ENCODE results near the gene POLRMT.
"Not testable (repeated sequence)": the region's sequence is repeated elsewhere in the genome, so short reads cannot be mapped to it uniquely, and the experiment has no call there.

The POLRMT gene

DNA sequence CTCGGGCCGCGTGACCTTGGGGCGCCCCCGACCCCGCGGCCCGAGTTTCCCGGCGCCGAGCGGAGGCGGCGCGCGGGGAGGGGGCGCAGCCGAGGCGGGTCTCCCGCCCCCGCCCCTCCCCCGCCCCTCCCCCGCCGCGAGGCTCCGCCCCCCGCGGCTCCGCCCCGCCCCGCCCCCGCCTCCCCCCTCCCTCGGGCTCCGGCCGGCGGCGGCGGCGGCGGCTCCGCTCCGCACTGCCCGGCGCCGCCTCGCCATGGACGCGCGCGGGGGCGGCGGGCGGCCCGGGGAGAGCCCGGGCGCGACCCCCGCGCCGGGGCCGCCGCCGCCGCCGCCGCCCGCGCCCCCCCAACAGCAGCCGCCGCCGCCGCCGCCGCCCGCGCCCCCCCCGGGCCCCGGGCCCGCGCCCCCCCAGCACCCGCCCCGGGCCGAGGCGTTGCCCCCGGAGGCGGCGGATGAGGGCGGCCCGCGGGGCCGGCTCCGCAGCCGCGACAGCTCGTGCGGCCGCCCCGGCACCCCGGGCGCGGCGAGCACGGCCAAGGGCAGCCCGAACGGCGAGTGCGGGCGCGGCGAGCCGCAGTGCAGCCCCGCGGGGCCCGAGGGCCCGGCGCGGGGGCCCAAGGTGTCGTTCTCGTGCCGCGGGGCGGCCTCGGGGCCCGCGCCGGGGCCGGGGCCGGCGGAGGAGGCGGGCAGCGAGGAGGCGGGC, 43.5 kb downstream of the POLRMT start, which contains the start of gene HCN2:
HCN2 (plus strand) TSS at position 189 of the 703 bp plus-strand sequence; CDS start at position 254, 65 bp downstream.
- DNase-seq (ENCODE audit: extremely low read depth, insufficient read length), result no peak
- no peaks in the 10 kb centered on the region; the same call in 1 of the 2 replicates for H3K27me3 ChIP-seq (replicated peaks; ENCODE audit: control insufficient read depth, insufficient read depth, low read length)
- TF ChIP-seq, protein P1, sequence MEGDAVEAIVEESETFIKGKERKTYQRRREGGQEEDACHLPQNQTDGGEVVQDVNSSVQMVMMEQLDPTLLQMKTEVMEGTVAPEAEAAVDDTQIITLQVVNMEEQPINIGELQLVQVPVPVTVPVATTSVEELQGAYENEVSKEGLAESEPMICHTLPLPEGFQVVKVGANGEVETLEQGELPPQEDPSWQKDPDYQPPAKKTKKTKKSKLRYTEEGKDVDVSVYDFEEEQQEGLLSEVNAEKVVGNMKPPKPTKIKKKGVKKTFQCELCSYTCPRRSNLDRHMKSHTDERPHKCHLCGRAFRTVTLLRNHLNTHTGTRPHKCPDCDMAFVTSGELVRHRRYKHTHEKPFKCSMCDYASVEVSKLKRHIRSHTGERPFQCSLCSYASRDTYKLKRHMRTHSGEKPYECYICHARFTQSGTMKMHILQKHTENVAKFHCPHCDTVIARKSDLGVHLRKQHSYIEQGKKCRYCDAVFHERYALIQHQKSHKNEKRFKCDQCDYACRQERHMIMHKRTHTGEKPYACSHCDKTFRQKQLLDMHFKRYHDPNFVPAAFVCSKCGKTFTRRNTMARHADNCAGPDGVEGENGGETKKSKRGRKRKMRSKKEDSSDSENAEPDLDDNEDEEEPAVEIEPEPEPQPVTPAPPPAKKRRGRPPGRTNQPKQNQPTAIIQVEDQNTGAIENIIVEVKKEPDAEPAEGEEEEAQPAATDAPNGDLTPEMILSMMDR (IDR thresholded peaks at IDR 0.05; ENCODE audit: insufficient read depth, low read length, poor library complexity, severe bottlenecking), result no peak
- no peak within 1 kb of the TSS for H3K4me3 ChIP-seq (replicated peaks; ENCODE audit: low read depth, low read length)
- H3K36me3 ChIP-seq (ENCODE audit: control insufficient read depth, insufficient read depth, low read length), result no peaks in the 10 kb centered on the region

DNA sequence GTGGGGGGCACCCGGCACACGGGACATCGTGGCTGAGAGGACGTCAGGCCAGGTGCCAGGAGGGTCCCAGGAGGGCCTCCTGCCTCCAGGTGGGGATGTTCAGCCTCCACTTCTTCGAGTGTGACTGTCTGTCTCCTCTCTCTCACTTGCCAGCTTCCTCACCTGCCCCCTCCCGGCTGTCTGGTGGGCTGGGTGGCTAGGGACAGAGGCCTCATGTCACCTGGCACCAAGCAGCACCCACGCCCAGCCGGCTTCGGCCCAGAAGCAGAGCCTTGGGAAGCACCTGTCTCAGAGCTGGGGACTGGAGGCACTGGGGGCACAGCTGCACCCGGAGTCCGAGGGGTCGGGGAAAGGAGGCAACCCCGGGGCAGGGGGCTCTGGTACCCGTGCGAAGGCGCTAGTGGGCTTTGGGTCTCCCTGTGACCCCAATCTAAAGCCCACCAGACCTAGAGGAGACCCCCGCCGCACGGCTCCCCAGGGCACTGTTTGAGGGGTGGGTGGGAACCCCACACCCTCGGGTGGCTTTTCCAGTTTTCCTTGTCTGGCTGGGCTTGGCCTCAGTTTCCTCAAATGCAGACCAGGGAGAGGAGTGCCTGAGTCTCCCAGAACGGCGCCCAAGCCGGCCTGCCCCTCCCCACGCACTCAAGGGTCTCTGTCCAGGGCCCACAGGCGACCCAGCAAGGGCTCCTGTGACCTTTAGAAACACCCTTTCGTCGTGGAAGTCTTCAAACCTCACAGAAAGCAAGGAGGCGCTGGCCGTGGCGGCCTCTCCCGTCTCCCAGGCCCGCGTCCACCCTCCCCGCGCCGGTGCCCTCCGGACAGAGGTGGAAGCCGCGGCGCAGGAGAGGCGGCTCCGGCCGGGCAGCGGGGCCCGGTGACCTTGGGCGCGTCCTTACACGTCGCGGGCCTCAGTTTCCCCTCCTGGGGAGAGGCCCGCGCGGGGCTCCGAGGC, 44.3 kb downstream of the POLRMT start:
- no peak overlapping the region for H3K4me3 ChIP-seq (replicated peaks; ENCODE audit: low read depth, low read length)
- no peaks in the 10 kb centered on the region for H3K36me3 ChIP-seq (ENCODE audit: control insufficient read depth, insufficient read depth, low read length)
- TF ChIP-seq, protein P1 (IDR thresholded peaks at IDR 0.05; ENCODE audit: insufficient read depth, low read length, poor library complexity, severe bottlenecking), result no peak
- H3K27me3 ChIP-seq (replicated peaks; ENCODE audit: control insufficient read depth, insufficient read depth, low read length), result no peaks in the 10 kb centered on the region; the same call in 1 of the 2 replicates
- no peak for DNase-seq (ENCODE audit: extremely low read depth, insufficient read length)

DNA sequence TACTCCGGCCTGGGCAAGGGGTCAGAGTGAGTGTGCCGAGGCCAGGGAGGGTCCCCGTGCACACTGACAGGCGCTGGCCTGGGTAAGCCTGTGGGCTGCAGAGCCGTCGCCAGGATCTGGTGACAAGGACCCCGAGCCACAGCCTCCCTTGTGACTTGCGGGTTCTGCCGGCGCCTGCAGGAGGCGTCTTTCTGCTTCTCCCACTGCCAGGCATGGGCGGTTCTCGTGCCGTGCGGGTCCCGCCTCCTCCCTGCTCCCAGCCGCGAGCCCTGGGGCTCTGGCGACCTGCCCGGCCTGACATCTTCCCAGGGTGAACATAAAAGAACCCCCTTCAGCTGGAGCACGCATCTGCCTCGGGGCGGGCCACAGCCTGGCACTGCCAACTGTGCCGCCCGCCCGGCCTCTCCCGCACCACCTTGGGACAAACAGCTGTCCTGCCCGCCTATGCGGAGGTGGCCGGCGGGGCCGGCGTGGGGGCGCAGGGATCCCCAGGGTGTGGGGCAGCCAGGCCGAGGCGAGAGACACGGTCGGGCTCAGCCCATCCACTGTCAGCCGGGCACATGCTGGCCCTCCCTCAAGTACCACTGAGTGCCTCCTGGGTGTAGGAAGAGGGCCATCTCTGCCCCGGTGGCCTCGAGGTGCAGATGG, 45.1 kb downstream of the POLRMT start:
- DNase-seq (ENCODE audit: extremely low read depth, insufficient read length), result peak; percentile 52
- Histone ChIP-seq H3K4me3 (replicated peaks; ENCODE audit: low read depth, low read length) (no peak overlapping the region), H3K36me3 (ENCODE audit: control insufficient read depth, insufficient read depth, low read length) (no peaks in the 10 kb centered on the region; the same call in 1 of the 2 replicates), H3K27me3 (replicated peaks; ENCODE audit: control insufficient read depth, insufficient read depth, low read length) (no peaks in the 10 kb centered on the region; the same call in 1 of the 2 replicates)
- TF ChIP-seq, protein P1 (IDR thresholded peaks at IDR 0.05; ENCODE audit: insufficient read depth, low read length, poor library complexity, severe bottlenecking), result peak; percentile 70

DNA sequence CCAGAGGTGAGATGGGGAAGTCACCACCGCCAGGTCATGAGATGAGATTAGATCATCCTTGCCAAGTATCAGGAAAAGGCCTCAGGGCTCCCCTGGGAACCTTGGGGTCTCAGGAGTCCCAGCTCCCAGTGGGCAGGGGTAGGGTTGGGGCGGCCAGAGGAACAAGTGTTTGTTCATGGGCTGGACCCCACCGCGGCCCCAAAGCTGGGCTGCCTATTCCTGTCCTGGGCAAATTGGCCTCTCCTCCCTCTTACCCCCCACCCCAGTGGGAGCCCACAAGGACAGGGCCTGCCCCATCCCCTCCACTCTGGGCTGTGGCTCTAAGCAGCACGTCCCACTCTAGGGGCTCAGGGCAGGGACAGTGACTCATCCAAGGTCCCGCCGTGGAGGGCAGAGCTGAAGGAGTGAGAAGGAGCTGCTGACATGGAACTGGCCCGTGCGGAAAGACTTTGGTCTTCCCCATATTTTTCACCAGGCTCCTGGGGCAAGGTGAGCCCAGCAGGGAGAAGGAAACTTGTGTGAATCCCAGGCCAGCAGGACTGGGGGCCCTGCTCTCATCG, 47.7 kb downstream of the POLRMT start:
- Histone ChIP-seq H3K36me3 (ENCODE audit: control insufficient read depth, insufficient read depth, low read length) (peaks cover 10% of the 10 kb centered on the region), H3K27me3 (replicated peaks; ENCODE audit: control insufficient read depth, insufficient read depth, low read length) (no peaks in the 10 kb centered on the region; the same call in 1 of the 2 replicates), H3K4me3 (replicated peaks; ENCODE audit: low read depth, low read length) (no peak overlapping the region)
- TF ChIP-seq, protein P1 (IDR thresholded peaks at IDR 0.05; ENCODE audit: insufficient read depth, low read length, poor library complexity, severe bottlenecking), result no peak
- DNase-seq (ENCODE audit: extremely low read depth, insufficient read length), result no peak

DNA sequence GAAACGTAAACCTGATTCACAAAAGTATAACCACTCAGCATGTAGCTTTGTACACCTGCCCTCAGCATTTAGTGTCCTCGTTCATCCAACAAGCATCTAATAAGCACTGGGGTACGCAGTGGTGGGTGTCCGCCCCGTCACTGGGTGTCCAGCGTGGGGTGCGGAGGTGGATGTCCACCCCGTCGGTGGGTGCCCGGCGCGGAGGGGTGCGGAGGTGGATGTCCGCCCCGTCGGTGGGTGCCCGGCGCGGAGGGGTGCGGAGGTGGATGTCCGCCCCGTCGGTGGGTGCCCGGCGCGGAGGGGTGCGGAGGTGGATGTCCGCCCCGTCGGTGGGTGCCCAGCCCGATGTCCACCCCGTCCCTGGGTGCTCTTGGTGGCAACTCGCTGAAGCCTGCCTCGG, 48.2 kb downstream of the POLRMT start:
- not testable (repeated sequence) for H3K4me3 ChIP-seq (replicated peaks; ENCODE audit: low read depth, low read length); H3K27me3 ChIP-seq (replicated peaks; ENCODE audit: control insufficient read depth, insufficient read depth, low read length); DNase-seq (ENCODE audit: extremely low read depth, insufficient read length)
- H3K36me3 ChIP-seq (ENCODE audit: control insufficient read depth, insufficient read depth, low read length), result peaks cover 15% of the 10 kb centered on the region
